Measurements from ENCODE around the gene HPS1.

DNA sequence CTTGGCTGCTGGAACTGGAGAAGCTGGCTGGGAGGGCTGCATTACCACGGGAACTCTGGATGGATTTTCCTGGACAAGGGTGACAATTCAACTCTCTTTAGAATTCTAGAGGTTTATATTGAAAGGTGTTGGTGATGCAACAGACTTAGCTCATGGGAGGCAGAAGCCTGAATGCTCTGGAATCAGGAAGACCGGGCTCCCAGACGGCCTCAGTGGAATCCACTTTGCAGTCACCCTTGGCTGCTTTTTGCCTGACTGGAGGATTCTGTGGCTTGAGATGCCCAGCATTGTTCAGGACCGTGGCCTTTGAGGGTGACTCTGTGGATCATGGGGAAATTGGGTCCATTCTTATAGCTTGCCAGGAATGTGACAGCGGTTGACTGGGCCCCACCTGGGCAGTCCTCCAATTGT lies 64.0 kb downstream of the HPS1 start:
- TF ChIP-seq CTCF (IDR thresholded peaks at IDR 0.05) (no peak), EP300 (IDR thresholded peaks at IDR 0.05) (no peak), POLR2A (IDR thresholded peaks at IDR 0.05) (no peak)
